Endodermal cell (in vitro differentiated cells): ENCODE results near the gene RUBCNL. TPM values are rescaled to one million over a fixed set of nuclear protein-coding genes. Genes with fewer than 3 reads are reported as not detected.

Experiments
- DNase-seq: peaks from one replicate; pipeline ENCODE4 v3.0.0-alpha.2; 2017
- H3K27ac ChIP-seq: 2 replicates; pipeline ENCODE4 v1.5.1; 2013; ENCODE audit warnings: mild to moderate bottlenecking, low read depth, low read length, moderate library complexity
- H3K27me3 ChIP-seq: 2 replicates; pipeline ENCODE4 v1.6.1; 2013; ENCODE audit warnings: mild to moderate bottlenecking, low read length, moderate library complexity; ENCODE audit not compliant: insufficient read depth, control insufficient read depth, poor library complexity, severe bottlenecking
- H3K36me3 ChIP-seq: 2 replicates; pipeline ENCODE4 v1.7.0; 2013; ENCODE audit warnings: mild to moderate bottlenecking, low read length, moderate library complexity; ENCODE audit not compliant: control insufficient read depth, insufficient read depth
- H3K4me1 ChIP-seq: one replicate; pipeline ENCODE4 v1.7.0; 2013; ENCODE audit warnings: low read length; ENCODE audit not compliant: control insufficient read depth, insufficient read depth
- H3K4me3 ChIP-seq: 2 replicates; pipeline ENCODE4 v1.5.1; 2013; ENCODE audit warnings: mild to moderate bottlenecking, low read length, moderate library complexity
- H3K9ac ChIP-seq: 2 replicates; pipeline ENCODE4 v1.6.1; 2013; ENCODE audit warnings: mild to moderate bottlenecking, low read length, moderate library complexity; ENCODE audit not compliant: poor library complexity, severe bottlenecking; ENCODE audit errors: extremely low read depth
- H3K9me3 ChIP-seq: 2 replicates; pipeline ENCODE4 v1.6.1; 2013; ENCODE audit warnings: mild to moderate bottlenecking, low read length, moderate library complexity; ENCODE audit not compliant: control insufficient read depth
- H3K27ac Mint-ChIP-seq: 2 replicates; pipeline ENCODE4 v1.8.0; 2020; ENCODE audit warnings: mixed read lengths
- H3K27me3 Mint-ChIP-seq: 2 replicates; pipeline ENCODE4 v1.8.0; 2021; ENCODE audit warnings: mild to moderate bottlenecking, mixed read lengths; ENCODE audit not compliant: insufficient read depth
- H3K36me3 Mint-ChIP-seq: 2 replicates; pipeline ENCODE4 v1.8.0; 2020; ENCODE audit warnings: low read depth, mixed read lengths
- H3K4me1 Mint-ChIP-seq: 2 replicates; pipeline ENCODE4 v1.8.0; 2020; ENCODE audit warnings: mixed read lengths
- H3K4me3 Mint-ChIP-seq: 2 replicates; pipeline ENCODE4 v1.8.0; 2020; ENCODE audit warnings: mild to moderate bottlenecking, moderate library complexity, mixed read lengths
- H3K9me3 Mint-ChIP-seq: 2 replicates; pipeline ENCODE4 v1.8.0; 2020; ENCODE audit warnings: mild to moderate bottlenecking, mixed read lengths
- WGBS, 2 experiments: methylation state at CpG; one replicate each; pipeline versions ENCODE4 v1.1.5 to v1.1.7; 2013; ENCODE audit warnings: missing lambda C conversion rate in 2 of 2, mixed read lengths in 1 of 2; ENCODE audit not compliant: insufficient coverage in 1 of 2, insufficient read length in 1 of 2; 5-methylcytosine and 5-hydroxymethylcytosine counted together
- total RNA-seq, 2 donors: library from RNA; stranded (reverse); fragmentation: NEBNext Ultra II Directional in 1 of 2; extraction: Animal tissue kit (Norgen Biotek cat#: 25700) in 1 of 2; gene quantifications; 2 replicates in 1 of 2; 3 replicates in 1 of 2; pipeline ENCODE4 v1.2.1, GENCODE V29; 2021
- TF ChIP-seq, protein P1 (sequence below): fragments of 200-600 bp; sonication (generic); conservative IDR thresholded peaks from 2 replicates; pipeline ENCODE4 v1.5.0; 2021; ENCODE audit warnings: antibody characterized with exemption, mild to moderate bottlenecking

The RUBCNL gene
- total RNA-seq, 2 donors from 2014 or later, result 3.1 to 3.6 TPM

DNA sequence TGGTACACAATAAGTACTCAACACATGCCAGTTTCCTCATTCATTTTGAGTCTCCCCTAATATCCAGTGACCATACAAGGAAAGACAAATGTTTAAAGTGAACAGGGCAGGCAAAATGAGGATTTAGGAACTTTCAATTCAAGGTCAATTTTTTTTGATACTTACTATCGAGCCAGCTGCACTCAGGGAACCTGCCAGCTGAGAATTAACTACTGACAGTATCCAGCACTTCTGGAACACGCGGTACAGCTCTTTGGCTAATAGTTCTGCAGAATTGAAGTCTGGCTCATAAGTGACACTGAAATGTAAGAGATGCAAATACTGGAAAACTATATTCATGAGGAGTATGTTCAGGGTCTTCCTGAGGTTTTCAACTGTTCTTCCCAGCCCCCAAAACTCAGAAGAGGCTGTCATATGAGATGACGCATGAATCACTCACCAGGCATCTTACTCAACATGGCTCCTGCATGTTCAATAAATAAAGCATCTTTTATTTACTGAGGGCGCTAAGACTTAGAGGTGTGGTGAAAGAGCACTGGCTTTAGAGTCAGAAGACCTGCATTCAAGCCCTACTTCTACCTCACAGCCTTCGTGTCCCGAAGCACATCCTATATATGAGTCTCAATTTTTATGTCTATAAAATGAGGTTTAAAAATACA, 25.6 kb downstream of the RUBCNL start:
- H3K4me3 ChIP-seq, result no peak overlapping the region
- Mint-ChIP-seq H3K9me3 (no peaks in the 10 kb centered on the region), H3K27me3 (no peaks in the 10 kb centered on the region), H3K36me3 (peaks cover 3% of the 10 kb centered on the region), H3K4me1 (no peaks in the 10 kb centered on the region), H3K4me3 (no peak overlapping the region), H3K27ac (no peak overlapping the region)
- no peaks in the 10 kb centered on the region for H3K4me1 ChIP-seq
- H3K27me3 ChIP-seq, result no peaks in the 10 kb centered on the region
- H3K9me3 ChIP-seq, result no peaks in the 10 kb centered on the region
- no peak for DNase-seq
- TF ChIP-seq, protein P1, sequence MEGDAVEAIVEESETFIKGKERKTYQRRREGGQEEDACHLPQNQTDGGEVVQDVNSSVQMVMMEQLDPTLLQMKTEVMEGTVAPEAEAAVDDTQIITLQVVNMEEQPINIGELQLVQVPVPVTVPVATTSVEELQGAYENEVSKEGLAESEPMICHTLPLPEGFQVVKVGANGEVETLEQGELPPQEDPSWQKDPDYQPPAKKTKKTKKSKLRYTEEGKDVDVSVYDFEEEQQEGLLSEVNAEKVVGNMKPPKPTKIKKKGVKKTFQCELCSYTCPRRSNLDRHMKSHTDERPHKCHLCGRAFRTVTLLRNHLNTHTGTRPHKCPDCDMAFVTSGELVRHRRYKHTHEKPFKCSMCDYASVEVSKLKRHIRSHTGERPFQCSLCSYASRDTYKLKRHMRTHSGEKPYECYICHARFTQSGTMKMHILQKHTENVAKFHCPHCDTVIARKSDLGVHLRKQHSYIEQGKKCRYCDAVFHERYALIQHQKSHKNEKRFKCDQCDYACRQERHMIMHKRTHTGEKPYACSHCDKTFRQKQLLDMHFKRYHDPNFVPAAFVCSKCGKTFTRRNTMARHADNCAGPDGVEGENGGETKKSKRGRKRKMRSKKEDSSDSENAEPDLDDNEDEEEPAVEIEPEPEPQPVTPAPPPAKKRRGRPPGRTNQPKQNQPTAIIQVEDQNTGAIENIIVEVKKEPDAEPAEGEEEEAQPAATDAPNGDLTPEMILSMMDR, result no peak
- H3K36me3 ChIP-seq, result no peaks in the 10 kb centered on the region
- no peak overlapping the region for H3K9ac ChIP-seq
- 97 to 100% methylated on average over 4 to 6 of the region's 7 CpGs for WGBS, 2 experiments
- H3K27ac ChIP-seq, result no peak overlapping the region

DNA sequence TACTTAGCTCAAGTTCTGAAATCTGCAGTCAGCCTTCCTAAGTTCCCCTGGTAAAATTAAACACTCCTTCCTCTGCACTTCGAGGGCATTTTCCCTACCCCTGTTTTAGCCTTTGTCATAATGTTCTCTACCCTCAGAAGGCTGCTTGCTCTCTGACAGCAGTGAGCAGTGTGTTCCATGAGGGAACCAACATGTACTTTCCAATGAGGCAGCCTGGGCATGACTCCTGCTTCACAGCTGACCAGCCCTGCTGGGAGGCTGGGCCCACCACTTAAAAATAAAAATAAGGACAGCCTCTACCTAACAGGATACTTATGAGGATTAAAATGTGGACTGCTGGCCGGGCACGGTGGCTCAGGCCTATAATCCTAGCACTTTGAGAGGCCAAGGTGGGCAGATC, 26.4 kb downstream of the RUBCNL start:
- Mint-ChIP-seq H3K4me3 (no peak overlapping the region), H3K27me3 (no peaks in the 10 kb centered on the region), H3K36me3 (peaks cover 3% of the 10 kb centered on the region), H3K9me3 (no peaks in the 10 kb centered on the region), H3K4me1 (no peaks in the 10 kb centered on the region), H3K27ac (no peak overlapping the region)
- H3K9ac ChIP-seq, result no peak overlapping the region
- DNase-seq, result no peak
- no peaks in the 10 kb centered on the region for H3K36me3 ChIP-seq
- no peak overlapping the region for H3K4me3 ChIP-seq
- TF ChIP-seq, protein P1, result no peak
- 89 to 92% methylated on average over 3 of the region's 3 CpGs for WGBS, 2 experiments
- no peaks in the 10 kb centered on the region for H3K27me3 ChIP-seq
- H3K27ac ChIP-seq, result no peak overlapping the region
- no peaks in the 10 kb centered on the region for H3K9me3 ChIP-seq
- no peaks in the 10 kb centered on the region for H3K4me1 ChIP-seq

DNA sequence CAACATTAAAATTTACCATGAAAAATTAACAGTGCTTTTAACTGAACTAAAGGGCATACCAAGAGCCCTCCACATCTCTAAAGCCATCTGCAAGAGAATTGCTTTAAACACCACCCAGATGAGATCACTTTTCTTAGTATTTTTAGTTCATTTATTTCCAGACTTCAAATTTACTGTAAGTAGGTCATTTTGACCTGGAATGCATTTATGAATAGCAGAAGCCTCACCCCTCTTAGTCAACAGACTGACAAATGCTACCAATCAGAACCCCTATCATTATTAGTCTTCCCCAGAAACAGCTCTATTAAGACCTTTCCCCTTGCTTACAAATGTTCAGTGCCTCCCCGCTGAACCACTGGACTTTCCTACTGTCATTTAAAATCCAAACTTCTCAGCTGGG, 27.3 kb downstream of the RUBCNL start:
- no peak overlapping the region for H3K4me3 Mint-ChIP-seq
- Histone ChIP-seq H3K4me1 (no peaks in the 10 kb centered on the region), H3K4me3 (no peak overlapping the region), H3K36me3 (no peaks in the 10 kb centered on the region), H3K27ac (no peak overlapping the region), H3K27me3 (no peaks in the 10 kb centered on the region), H3K9me3 (no peaks in the 10 kb centered on the region), H3K9ac (no peak overlapping the region)
- peaks cover 3% of the 10 kb centered on the region for H3K36me3 Mint-ChIP-seq
- WGBS, 2 experiments, result 50 to 81% methylated on average over 1 of the region's 1 CpG
- no peaks in the 10 kb centered on the region for H3K4me1 Mint-ChIP-seq
- no peaks in the 10 kb centered on the region for H3K27me3 Mint-ChIP-seq
- no peak for DNase-seq
- H3K27ac Mint-ChIP-seq, result no peak overlapping the region
- H3K9me3 Mint-ChIP-seq, result no peaks in the 10 kb centered on the region
- TF ChIP-seq, protein P1, result no peak
